Activated CD8-positive, alpha-beta memory T cell treated with anti-CD3 and anti-CD28 coated beads, Interleukin-2, amount 50 U/mL, for 4 hours (primary cell): ENCODE measurements around the gene EFCAB7.
"Not testable (repeated sequence)": the region's sequence is repeated elsewhere in the genome, so short reads cannot be mapped to it uniquely, and the experiment has no call there.

Experiments
- DNase-seq: peaks from one replicate; pipeline ENCODE4 v3.0.0-alpha.2; 2020

The EFCAB7 gene

GRCh38 chr1:63557365-63557987, 34.2 kb downstream of the EFCAB7 start:
- no peak for DNase-seq

- no peak for DNase-seq
Measured at GRCh38 chr1:63559357-63559756, 36.0 kb downstream of the EFCAB7 start.

GRCh38 chr1:63563745-63564144, 40.4 kb downstream of the EFCAB7 start:
- no peak for DNase-seq

- no peak for DNase-seq
Measured at GRCh38 chr1:63569068-63569467, 45.7 kb downstream of the EFCAB7 start.

- no peak for DNase-seq
Measured at GRCh38 chr1:63569640-63570316, 46.5 kb downstream of the EFCAB7 start.

- DNase-seq: not testable (repeated sequence)
Measured at GRCh38 chr1:63572686-63573085, 49.4 kb downstream of the EFCAB7 start.

GRCh38 chr1:63574203-63574796, 51.0 kb downstream of the EFCAB7 start:
- DNase-seq: not testable (repeated sequence)

GRCh38 chr1:63575340-63575826, 52.1 kb downstream of the EFCAB7 start:
- no peak for DNase-seq

GRCh38 chr1:63586326-63586725, 63.0 kb downstream of the EFCAB7 start:
- DNase-seq: not testable (repeated sequence)

- no peak for DNase-seq
Measured at GRCh38 chr1:63590166-63590560, 66.8 kb downstream of the EFCAB7 start.

- DNase-seq: no peak
Measured at GRCh38 chr1:63592536-63593302, 69.4 kb downstream of the EFCAB7 start.

- peak; percentile 74 for DNase-seq
Measured at GRCh38 chr1:63593303-63593885, 70.1 kb downstream of the EFCAB7 start, which contains the start of gene PGM1. TSS of gene PGM1 (plus strand) at chr1:63593411. CDS start at chr1:63593489, 78 bp downstream.

- DNase-seq: peak; percentile 67
Measured at GRCh38 chr1:63593886-63594605, 70.7 kb downstream of the EFCAB7 start.

GRCh38 chr1:63595435-63595834, 72.1 kb downstream of the EFCAB7 start:
- no peak for DNase-seq

- DNase-seq: no peak
Measured at GRCh38 chr1:63599799-63600198, 76.5 kb downstream of the EFCAB7 start.

GRCh38 chr1:63600248-63600647, 76.9 kb downstream of the EFCAB7 start:
- DNase-seq: no peak

GRCh38 chr1:63601061-63601460, 77.7 kb downstream of the EFCAB7 start:
- no peak for DNase-seq

- no peak for DNase-seq
Measured at GRCh38 chr1:63601463-63601862, 78.1 kb downstream of the EFCAB7 start.

GRCh38 chr1:63601912-63602311, 78.6 kb downstream of the EFCAB7 start:
- DNase-seq: no peak

GRCh38 chr1:63602629-63603028, 79.3 kb downstream of the EFCAB7 start:
- no peak for DNase-seq

- no peak for DNase-seq
Measured at GRCh38 chr1:63603810-63604209, 80.5 kb downstream of the EFCAB7 start.

- DNase-seq: no peak
Measured at GRCh38 chr1:63607322-63607721, 84.0 kb downstream of the EFCAB7 start.
